Loucy (cell line): ENCODE data around the gene CCNH.

Experiments
- H2AFZ ChIP-seq: fragments of 200-600 bp; sonication (generic); 2 replicates; pipeline ENCODE4 v1.6.0; 2016; ENCODE audit warnings: antibody characterized with exemption, mild to moderate bottlenecking, low read length, moderate library complexity
- H3F3A ChIP-seq: fragments of 200-600 bp; 2 replicates; pipeline ENCODE4 v1.6.0; 2016; ENCODE audit warnings: antibody characterized with exemption, low read depth, mild to moderate bottlenecking
- H3K27me3 ChIP-seq: fragments of 200-600 bp; sonication (generic); 2 replicates; pipeline ENCODE4 v1.6.1; 2014; ENCODE audit warnings: low read length, mild to moderate bottlenecking; ENCODE audit not compliant: insufficient read depth, poor library complexity, severe bottlenecking
- H3K36me3 ChIP-seq: fragments of 200-600 bp; sonication (generic); 2 replicates; pipeline ENCODE4 v1.6.1; 2016; ENCODE audit warnings: low read length; ENCODE audit not compliant: insufficient read depth
- H3K4me1 ChIP-seq: fragments of 200-600 bp; sonication (generic); 2 replicates; pipeline ENCODE4 v1.5.1; 2014; ENCODE audit warnings: low read length, mild to moderate bottlenecking; ENCODE audit not compliant: insufficient read depth, poor library complexity, severe bottlenecking
- H3K4me2 ChIP-seq: fragments of 200-600 bp; sonication (generic); 2 replicates; pipeline ENCODE4 v1.6.0; 2014; ENCODE audit warnings: antibody characterized with exemption, low read length, low read depth, mild to moderate bottlenecking; ENCODE audit not compliant: poor library complexity, severe bottlenecking
- H3K4me3 ChIP-seq: fragments of 200-600 bp; sonication (generic); 2 replicates; pipeline ENCODE4 v1.5.1; 2014; ENCODE audit warnings: low read length, mild to moderate bottlenecking, mixed read lengths; ENCODE audit not compliant: poor library complexity, severe bottlenecking
- H3K79me2 ChIP-seq: fragments of 200-600 bp; sonication (generic); 2 replicates; pipeline ENCODE4 v1.6.1; 2014; ENCODE audit warnings: low read length; ENCODE audit not compliant: insufficient read depth
- H3K9ac ChIP-seq: fragments of 200-600 bp; sonication (generic); 2 replicates; pipeline ENCODE4 v1.6.0; 2014; ENCODE audit warnings: mild to moderate bottlenecking, low read depth, low read length, moderate library complexity; ENCODE audit not compliant: poor library complexity, severe bottlenecking
- H3K9me2 ChIP-seq: fragments of 200-600 bp; sonication (generic); replicated peaks from 2 replicates; pipeline ENCODE4 v1.6.1; 2016; ENCODE audit warnings: low read depth, low read length, mixed read lengths
- H3K9me3 ChIP-seq: fragments of 200-600 bp; sonication (generic); 2 replicates; pipeline ENCODE4 v1.6.1; 2014; ENCODE audit warnings: mild to moderate bottlenecking, antibody characterized with exemption, low read length, low read depth; ENCODE audit not compliant: insufficient read depth
- H4K20me1 ChIP-seq: fragments of 200-600 bp; sonication (generic); 2 replicates; pipeline ENCODE4 v1.6.0; 2014; ENCODE audit warnings: antibody characterized with exemption, low read length, mild to moderate bottlenecking; ENCODE audit not compliant: insufficient read depth, poor library complexity, severe bottlenecking
- CTCF ChIP-seq: fragments of 200-600 bp; sonication (generic); conservative IDR thresholded peaks from 2 replicates; pipeline ENCODE4 v1.5.1; 2014; ENCODE audit warnings: mild to moderate bottlenecking, antibody characterized with exemption, low read length
- EZH2phosphoT487 ChIP-seq: fragments of 200-600 bp; IDR thresholded peaks from 2 replicates; pipeline ENCODE4 v1.6.1; 2018; ENCODE audit warnings: antibody characterized with exemption, mild to moderate bottlenecking, moderate library complexity, borderline replicate concordance

The CCNH gene

GRCh38 chr5:87368601-87369000 lies 44.1 kb downstream of the CCNH start:
- Histone ChIP-seq H3K4me2 (no peak overlapping the region), H3K9me3 (no peaks in the 10 kb centered on the region), H3K9ac (no peak overlapping the region), H3K4me1 (no peaks in the 10 kb centered on the region), H2AFZ (no peak overlapping the region), H3F3A (0 out of 2 replicates have a peak, but pooled peaks cover 2% of the 10 kb centered on the region), H4K20me1 (no peaks in the 10 kb centered on the region), H3K4me3 (no peak overlapping the region), H3K9me2 (no peaks in the 10 kb centered on the region), H3K27me3 (no peaks in the 10 kb centered on the region), H3K79me2 (no peaks in the 10 kb centered on the region), H3K36me3 (peaks cover 73% of the 10 kb centered on the region)
- TF ChIP-seq EZH2phosphoT487 (no peak), CTCF (no peak)

GRCh38 chr5:87367243-87367642 lies 45.5 kb downstream of the CCNH start:
- H3K36me3 ChIP-seq = peaks cover 74% of the 10 kb centered on the region
- H3K4me2 ChIP-seq = no peak overlapping the region
- H3K27me3 ChIP-seq = no peaks in the 10 kb centered on the region
- H4K20me1 ChIP-seq = no peaks in the 10 kb centered on the region
- no peaks in the 10 kb centered on the region for H3K4me1 ChIP-seq
- no peaks in the 10 kb centered on the region for H3K9me2 ChIP-seq
- 0 out of 2 replicates have a peak, but pooled peaks cover under 1% of the 10 kb centered on the region for H3F3A ChIP-seq
- H3K4me3 ChIP-seq = no peak overlapping the region
- no peaks in the 10 kb centered on the region for H3K9me3 ChIP-seq
- H2AFZ ChIP-seq = no peak overlapping the region
- H3K9ac ChIP-seq = no peak overlapping the region
- no peaks in the 10 kb centered on the region for H3K79me2 ChIP-seq
- TF ChIP-seq CTCF (no peak), EZH2phosphoT487 (no peak)

GRCh38 chr5:87361536-87362213 lies 51.1 kb downstream of the CCNH start:
- TF ChIP-seq EZH2phosphoT487 (no peak), CTCF (no peak)

More at GRCh38 chr5:87361536-87362213, 51.1 kb downstream of the CCNH start:
- H3K4me2 ChIP-seq = no peak overlapping the region
- no peaks in the 10 kb centered on the region for H3K27me3 ChIP-seq
- no peak overlapping the region for H3K4me3 ChIP-seq
- no peaks in the 10 kb centered on the region for H3K4me1 ChIP-seq
- H2AFZ ChIP-seq = no peak overlapping the region
- H3K9ac ChIP-seq = no peak overlapping the region
- no peaks in the 10 kb centered on the region for H3K9me2 ChIP-seq
- H3K36me3 ChIP-seq = peaks cover 52% of the 10 kb centered on the region; the same call in 1 of the 2 replicates
- H3K9me3 ChIP-seq = no peaks in the 10 kb centered on the region
- H3K79me2 ChIP-seq = no peaks in the 10 kb centered on the region
- H3F3A ChIP-seq = no peaks in the 10 kb centered on the region
- H4K20me1 ChIP-seq = no peaks in the 10 kb centered on the region
